PC-3 (cell line): Measurements from ENCODE around the gene SLC22A5. TPM values are rescaled to one million over a fixed set of nuclear protein-coding genes. Genes with fewer than 3 reads are reported as not detected.

Experiments
- ATAC-seq: fragments of 200-7000 bp; cut with Tn5 transposase; 2 replicates; pipeline ENCODE4 v1.9.1; 2020; ENCODE audit warnings: mild to moderate bottlenecking, moderate library complexity
- BruUV-seq: library from RNA; stranded (reverse); fragments of 400-500 nt; replicated peaks from 2 replicates; lab custom pipeline; 2021; lab: Mats Ljungman, UMichigan
- CTCF ChIA-PET: fragments of 300-600 bp; sonication (Branson Sonifier 250); formaldehyde crosslinking; loops from one replicate; lab custom pipeline; 2022; ENCODE audit warnings: antibody characterized with exemption; lab: Charles Lee
- POLR2A ChIA-PET: fragments of 300-600 bp; sonication (Branson Sonifier 250); formaldehyde crosslinking; loops from one replicate; lab custom pipeline; 2022; ENCODE audit warnings: antibody characterized with exemption; ENCODE audit not compliant: unreplicated experiment; lab: Charles Lee
- DNase-seq: peaks from one replicate; pipeline ENCODE4 v3.0.0-alpha.2; 2015
- H2AFZ ChIP-seq: fragments of 300-600 bp; sonication (generic); 2 replicates; pipeline ENCODE4 v1.6.0; 2016; ENCODE audit warnings: antibody characterized with exemption, low read length
- H3F3A ChIP-seq: fragments of 300-600 bp; sonication (generic); one replicate; pipeline ENCODE4 v1.6.0; 2017; ENCODE audit warnings: antibody characterized with exemption, low read length, control low read depth, mild to moderate bottlenecking; ENCODE audit not compliant: unreplicated experiment
- H3K27ac ChIP-seq: fragments of 300-600 bp; sonication (generic); 2 replicates; pipeline ENCODE4 v1.5.1; 2016; ENCODE audit warnings: mild to moderate bottlenecking, low read length
- H3K27me3 ChIP-seq: fragments of 300-600 bp; sonication (generic); 2 replicates; pipeline ENCODE4 v1.6.1; 2016; ENCODE audit warnings: low read length, mixed read lengths
- H3K36me3 ChIP-seq: fragments of 300-600 bp; sonication (generic); 2 replicates; pipeline ENCODE4 v1.6.1; 2016; ENCODE audit warnings: low read depth, mixed run types, low read length, mixed read lengths
- H3K4me1 ChIP-seq: fragments of 300-600 bp; sonication (generic); 2 replicates; pipeline ENCODE4 v1.5.1; 2016; ENCODE audit warnings: low read length; ENCODE audit not compliant: insufficient read depth
- H3K4me2 ChIP-seq: fragments of 300-600 bp; sonication (generic); 2 replicates; pipeline ENCODE4 v1.6.0; 2016; ENCODE audit warnings: low read length
- H3K4me3 ChIP-seq: fragments of 300-600 bp; sonication (generic); 2 replicates; pipeline ENCODE4 v1.5.1; 2016; ENCODE audit warnings: mild to moderate bottlenecking, low read length, mixed read lengths
- H3K79me2 ChIP-seq: fragments of 300-600 bp; sonication (generic); 2 replicates; pipeline ENCODE4 v1.6.1; 2017; ENCODE audit warnings: low read length, mixed read lengths
- H3K9ac ChIP-seq: fragments of 300-600 bp; sonication (generic); 2 replicates; pipeline ENCODE4 v1.6.0; 2016; ENCODE audit warnings: mild to moderate bottlenecking, low read length
- H3K9me2 ChIP-seq: fragments of 300-600 bp; sonication (generic); replicated peaks from 2 replicates; pipeline ENCODE4 v1.6.1; 2016; ENCODE audit warnings: mixed run types, low read length, mixed read lengths
- H3K9me3 ChIP-seq: fragments of 300-600 bp; sonication (generic); 2 replicates; pipeline ENCODE4 v1.6.1; 2016; ENCODE audit warnings: low read length, mixed read lengths
- H4K20me1 ChIP-seq: fragments of 300-600 bp; sonication (generic); 2 replicates; pipeline ENCODE4 v1.6.1; 2016; ENCODE audit warnings: low read length, mixed read lengths
- CTCF ChIP-seq: fragments of 300-600 bp; sonication (generic); conservative IDR thresholded peaks from 2 replicates; pipeline ENCODE4 v1.5.1; 2017; ENCODE audit warnings: antibody characterized with exemption, low read depth, mild to moderate bottlenecking, low read length
- EZH2 ChIP-seq: fragments of 300-600 bp; sonication (generic); IDR thresholded peaks from one replicate; pipeline ENCODE4 v1.6.1; 2017; ENCODE audit warnings: antibody characterized with exemption, mild to moderate bottlenecking, low read length; ENCODE audit not compliant: unreplicated experiment
- EZH2phosphoT487 ChIP-seq: fragments of 300-600 bp; sonication (generic); IDR thresholded peaks from 2 replicates; pipeline ENCODE4 v1.6.1; 2018; ENCODE audit warnings: mild to moderate bottlenecking, antibody characterized with exemption, low read length, borderline replicate concordance
- intact Hi-C: fragments of 100-400 bp; cut with micrococcal nuclease; formaldehyde crosslinking; loops from 2 replicates; pipeline ENCODE4 v1.9.0; 2023
- total RNA-seq: library from RNA; depleted of rRNA; stranded (reverse); fragments of >200 nt; gene quantifications from 2 replicates; pipeline ENCODE4 v1.2.3, GENCODE V29; 2014

Gene SLC22A5
- total RNA-seq, 1 experiment from 2014 or later, result 8.2 TPM

- Histone ChIP-seq H3K4me2 (no peak overlapping the region), H2AFZ (no peak overlapping the region), H3K27me3 (no peaks in the 10 kb centered on the region), H3F3A (no peaks in the 10 kb centered on the region), H3K4me1 (peaks cover 28% of the 10 kb centered on the region), H3K9me3 (no peaks in the 10 kb centered on the region), H3K9me2 (no peaks in the 10 kb centered on the region), H4K20me1 (no peaks in the 10 kb centered on the region), H3K79me2 (peaks cover 18% of the 10 kb centered on the region), H3K9ac (no peak overlapping the region), H3K36me3 (no peaks in the 10 kb centered on the region; the same call in 1 of the 2 replicates), H3K27ac (no peak overlapping the region), H3K4me3 (no peak overlapping the region)
- no peak for ATAC-seq
- ChIA-PET POLR2A (no interaction called here), CTCF (no interaction called here)
- no peak for DNase-seq
- no peak for TF ChIP-seq CTCF
- TF ChIP-seq EZH2, result no peak
- no peak for TF ChIP-seq EZH2phosphoT487
- intact Hi-C loops, result loop anchor here (10.0 kb wide), 1 partner anchor 334 kb away; no protein-coding TSS in a partner anchor
- BruUV-seq, result no TSS peak
Measured at GRCh38 chr5:132380741-132381140, 11.2 kb downstream of the SLC22A5 start.

- no peaks in the 10 kb centered on the region for H4K20me1 ChIP-seq
- ATAC-seq, result no peak
- peaks cover 29% of the 10 kb centered on the region for H3K4me1 ChIP-seq
- H3K79me2 ChIP-seq, result peaks cover 10% of the 10 kb centered on the region
- H3K9ac ChIP-seq, result no peak overlapping the region
- no peaks in the 10 kb centered on the region for H3K27me3 ChIP-seq
- H3K9me2 ChIP-seq, result no peaks in the 10 kb centered on the region
- no TSS peak for BruUV-seq
- H3F3A ChIP-seq, result no peaks in the 10 kb centered on the region
- H3K4me3 ChIP-seq, result no peak overlapping the region
- H2AFZ ChIP-seq, result no peak overlapping the region
- CTCF ChIA-PET, result no interaction called here
- no peak for DNase-seq
- POLR2A ChIA-PET, result no interaction called here
- no peak overlapping the region for H3K27ac ChIP-seq
- TF ChIP-seq CTCF (no peak), EZH2 (no peak), EZH2phosphoT487 (no peak)
- intact Hi-C loops, result loop anchor here (10.0 kb wide), 1 partner anchor 333 kb away; no protein-coding TSS in a partner anchor
- H3K36me3 ChIP-seq, result no peaks in the 10 kb centered on the region; the same call in 1 of the 2 replicates
- H3K4me2 ChIP-seq, result no peak overlapping the region
- H3K9me3 ChIP-seq, result no peaks in the 10 kb centered on the region
Measured at GRCh38 chr5:132381614-132382013, 12.1 kb downstream of the SLC22A5 start.

DNA sequence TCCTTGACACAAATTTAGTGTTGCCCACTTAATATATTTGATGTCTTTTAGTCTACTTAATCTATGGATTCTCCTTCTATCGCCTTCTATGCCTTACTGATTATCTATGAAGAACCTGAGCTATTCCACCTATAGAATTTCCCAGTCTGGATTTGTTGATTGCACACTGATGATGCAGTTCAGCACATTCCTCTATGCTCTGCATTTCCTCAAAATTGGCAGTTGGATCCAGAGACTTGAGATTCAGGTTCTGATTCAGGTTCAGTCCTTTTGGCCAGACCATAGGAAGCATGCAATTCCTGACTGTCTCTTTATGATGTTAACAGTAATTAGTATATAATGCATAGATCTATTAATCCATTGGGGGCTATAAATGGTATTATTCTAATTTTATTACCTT lies 13.8 kb downstream of the SLC22A5 start:
- POLR2A ChIA-PET, result no interaction called here
- Histone ChIP-seq H3K9me3 (no peaks in the 10 kb centered on the region), H4K20me1 (no peaks in the 10 kb centered on the region), H3K79me2 (no peaks in the 10 kb centered on the region), H3K27me3 (no peaks in the 10 kb centered on the region), H3K36me3 (no peaks in the 10 kb centered on the region; the same call in 1 of the 2 replicates), H3K4me2 (no peak overlapping the region), H3K9me2 (no peaks in the 10 kb centered on the region), H3F3A (peaks cover 3% of the 10 kb centered on the region), H3K27ac (no peak overlapping the region), H3K4me3 (no peak overlapping the region), H2AFZ (no peak overlapping the region), H3K4me1 (peaks cover 33% of the 10 kb centered on the region), H3K9ac (no peak overlapping the region)
- no peak for TF ChIP-seq EZH2phosphoT487
- no peak for TF ChIP-seq CTCF
- no peak for TF ChIP-seq EZH2
- ATAC-seq, result no peak
- intact Hi-C loops, result loop anchor here (10.0 kb wide), 1 partner anchor 332 kb away; no protein-coding TSS in a partner anchor
- no peak for DNase-seq
- CTCF ChIA-PET, result no interaction called here
- BruUV-seq, result no TSS peak
